ENCODE results near the gene CALR. TPM values are rescaled to one million over a fixed set of nuclear protein-coding genes. Genes with fewer than 3 reads are reported as not detected.
"Not testable (repeated sequence)": the region's sequence is repeated elsewhere in the genome, so short reads cannot be mapped to it uniquely, and the experiment has no call there.

CALR gene
- total RNA-seq, 1 donor from 2014 or later = 1,041 TPM

- DNase-seq (ENCODE audit: low spot score); ATAC-seq: not testable (repeated sequence)
Observed at GRCh38 chr19:12952050-12952449, 13.6 kb downstream of the CALR start.

- no peak for ATAC-seq
Observed at GRCh38 chr19:12952488-12953137, 14.2 kb downstream of the CALR start.

GRCh38 chr19:12953138-12953798 lies 14.9 kb downstream of the CALR start:
- DNase-seq (ENCODE audit: low spot score) (no peak), ATAC-seq (no peak)

More at GRCh38 chr19:12952488-12953137, 14.2 kb downstream of the CALR start:
- DNase-seq (ENCODE audit: low spot score) = no peak

- ATAC-seq = no peak
- DNase-seq (ENCODE audit: low spot score) = no peak
Observed at GRCh38 chr19:12953799-12954611, 15.6 kb downstream of the CALR start.

GRCh38 chr19:12954612-12954962 lies 16.2 kb downstream of the CALR start:
- no peak for DNase-seq (ENCODE audit: low spot score)

GRCh38 chr19:12955575-12955974 lies 17.2 kb downstream of the CALR start:
- not testable (repeated sequence) for DNase-seq (ENCODE audit: low spot score); ATAC-seq

More at GRCh38 chr19:12954612-12954962, 16.2 kb downstream of the CALR start:
- no peak for ATAC-seq

- DNase-seq (ENCODE audit: low spot score) (no peak), ATAC-seq (no peak)
Observed at GRCh38 chr19:12955996-12956395, 17.6 kb downstream of the CALR start.

GRCh38 chr19:12956446-12957388 lies 18.3 kb downstream of the CALR start, which contains the start of gene GADD45GIP1:
Gene GADD45GIP1 (minus strand): TSS chr19:12957223. CDS start chr19:12957212, 11 bp downstream.
- DNase-seq (ENCODE audit: low spot score) (peak; percentile 81), ATAC-seq (peak; percentile 94)

GRCh38 chr19:12957389-12957952 lies 19.1 kb downstream of the CALR start:
- DNase-seq (ENCODE audit: low spot score) = not testable (repeated sequence)
- ATAC-seq = peak; percentile 13

- DNase-seq (ENCODE audit: low spot score) (no peak), ATAC-seq (no peak)
Observed at GRCh38 chr19:12959481-12959880, 21.1 kb downstream of the CALR start.

GRCh38 chr19:12965017-12965811 lies 26.8 kb downstream of the CALR start:
- ATAC-seq (peak; percentile 96), DNase-seq (ENCODE audit: low spot score) (peak; percentile 82)

- DNase-seq (ENCODE audit: low spot score) = no peak
- ATAC-seq = no peak
Observed at GRCh38 chr19:12965812-12966135, 27.4 kb downstream of the CALR start.

GRCh38 chr19:12967907-12968306 lies 29.5 kb downstream of the CALR start:
- ATAC-seq (no peak), DNase-seq (ENCODE audit: low spot score) (no peak)

- no peak for DNase-seq (ENCODE audit: low spot score)
Observed at GRCh38 chr19:12969292-12969988, 31.0 kb downstream of the CALR start, which contains the start of gene DAND5. Gene DAND5 (plus strand): TSS chr19:12969576. CDS start chr19:12969661, 85 bp downstream.

GRCh38 chr19:12970070-12970820 lies 31.8 kb downstream of the CALR start:
- DNase-seq (ENCODE audit: low spot score) (no peak), ATAC-seq (no peak)

More at GRCh38 chr19:12969292-12969988, 31.0 kb downstream of the CALR start, which contains the start of gene DAND5:
- ATAC-seq = peak; percentile 23

- no peak for ATAC-seq
- no peak for DNase-seq (ENCODE audit: low spot score)
Observed at GRCh38 chr19:12973236-12973635, 34.8 kb downstream of the CALR start.

- DNase-seq (ENCODE audit: low spot score) = no peak
- ATAC-seq = no peak
Observed at GRCh38 chr19:12974301-12975220, 36.2 kb downstream of the CALR start.
